Neural progenitor cell (in vitro differentiated cells): ENCODE data around the gene NTM. TPM values are rescaled to one million over a fixed set of nuclear protein-coding genes. Genes with fewer than 3 reads are reported as not detected.

Source experiments
- DNase-seq: peaks from one replicate; pipeline ENCODE4 v3.0.0-alpha.2; 2016; ENCODE audit warnings: low spot score
- H2AFZ ChIP-seq: fragments of 200-600 bp; sonication (generic); replicated peaks from 2 replicates; pipeline ENCODE4 v1.6.1; 2016; ENCODE audit warnings: antibody characterized with exemption
- H3F3A ChIP-seq: fragments of 200-600 bp; sonication (generic); 2 replicates; pipeline ENCODE4 v1.6.1; 2016; ENCODE audit warnings: antibody characterized with exemption, low read depth
- H3K27ac ChIP-seq: fragments of 200-600 bp; sonication (generic); 2 replicates; pipeline ENCODE4 v1.5.1; 2016; ENCODE audit warnings: mild to moderate bottlenecking
- H3K27me3 ChIP-seq: fragments of 200-600 bp; sonication (generic); 2 replicates; pipeline ENCODE4 v1.6.1; 2016; ENCODE audit warnings: mild to moderate bottlenecking, moderate library complexity
- H3K36me3 ChIP-seq: fragments of 200-600 bp; sonication (generic); 2 replicates; pipeline ENCODE4 v1.5.1; 2016
- H3K4me1 ChIP-seq: fragments of 200-600 bp; sonication (generic); 2 replicates; pipeline ENCODE4 v1.6.1; 2016; ENCODE audit warnings: mixed run types
- H3K4me2 ChIP-seq: fragments of 200-600 bp; sonication (generic); 2 replicates; pipeline ENCODE4 v1.6.1; 2016
- H3K4me3 ChIP-seq: fragments of 200-600 bp; sonication (generic); 2 replicates; pipeline ENCODE4 v1.5.1; 2016
- H3K79me2 ChIP-seq: fragments of 200-600 bp; sonication (generic); 2 replicates; pipeline ENCODE4 v1.6.1; 2016; ENCODE audit warnings: low read depth
- H3K9ac ChIP-seq: fragments of 200-600 bp; sonication (generic); 2 replicates; pipeline ENCODE4 v1.6.1; 2016
- H3K9me3 ChIP-seq: fragments of 200-600 bp; sonication (generic); 2 replicates; pipeline ENCODE4 v1.5.1; 2016; ENCODE audit warnings: low read depth
- H4K20me1 ChIP-seq: fragments of 200-600 bp; sonication (generic); 2 replicates; pipeline ENCODE4 v1.6.1; 2016; ENCODE audit warnings: low read depth
- H3K27ac Mint-ChIP-seq: 3 replicates; pipeline ENCODE4 v1.8.0; 2021; ENCODE audit warnings: mixed read lengths
- H3K27me3 Mint-ChIP-seq: 2 replicates; pipeline ENCODE4 v1.8.0; 2022; ENCODE audit warnings: low read depth, mild to moderate bottlenecking, inconsistent platforms, moderate library complexity, mixed read lengths; ENCODE audit not compliant: insufficient read depth
- H3K36me3 Mint-ChIP-seq: 3 replicates; pipeline ENCODE4 v1.8.0; 2021; ENCODE audit warnings: mixed read lengths
- H3K4me1 Mint-ChIP-seq: 3 replicates; pipeline ENCODE4 v1.8.0; 2021; ENCODE audit warnings: mixed read lengths
- H3K4me3 Mint-ChIP-seq: 3 replicates; pipeline ENCODE4 v1.8.0; 2021; ENCODE audit warnings: mild to moderate bottlenecking, moderate library complexity, mixed read lengths
- H3K9me3 Mint-ChIP-seq: 3 replicates; pipeline ENCODE4 v1.8.0; 2020; ENCODE audit warnings: mixed read lengths
- EZH2 ChIP-seq: fragments of 200-600 bp; sonication (generic); IDR thresholded peaks from 2 replicates; pipeline ENCODE4 v1.6.1; 2017; ENCODE audit warnings: antibody characterized with exemption, mild to moderate bottlenecking, moderate library complexity
- EZH2phosphoT487 ChIP-seq: fragments of 200-600 bp; sonication (generic); IDR thresholded peaks from 2 replicates; pipeline ENCODE4 v1.6.1; 2017; ENCODE audit warnings: antibody characterized with exemption
- total RNA-seq: library from RNA; depleted of rRNA; stranded (reverse); fragments of >200 nt; gene quantifications from 2 replicates; pipeline ENCODE4 v1.2.3, GENCODE V29; 2015; ENCODE audit warnings: low replicate concordance
- TF ChIP-seq, protein P1 (sequence below): fragments of 200-600 bp; sonication (generic); IDR thresholded peaks from 2 replicates; pipeline ENCODE4 v1.5.1; 2017; ENCODE audit warnings: antibody characterized with exemption, mild to moderate bottlenecking

Gene NTM
- total RNA-seq, 1 donor from 2014 or later = 4.3 TPM

DNA sequence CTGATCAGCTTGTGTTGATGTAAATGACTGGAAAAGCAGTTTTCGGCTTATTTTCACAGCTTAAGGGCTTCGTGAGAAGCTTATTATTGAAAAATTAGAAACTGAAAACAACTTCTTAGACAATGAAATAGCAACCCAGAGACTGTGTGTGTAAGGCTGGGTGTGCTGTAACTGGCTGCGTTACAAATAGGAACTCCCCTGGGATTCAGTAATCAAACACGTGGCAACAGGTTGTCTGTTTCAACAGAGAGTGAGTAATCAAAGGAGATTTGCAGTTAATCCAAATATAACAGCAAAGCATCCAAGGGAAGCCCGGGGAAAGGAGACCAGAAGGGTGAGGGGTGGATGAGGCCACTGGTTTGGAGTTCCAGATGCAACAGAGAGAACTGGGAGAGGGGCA is 19.2 kb downstream of the NTM start:
- Histone ChIP-seq H3F3A (peaks cover 9% of the 10 kb centered on the region), H3K36me3 (no peaks in the 10 kb centered on the region), H3K79me2 (no peaks in the 10 kb centered on the region), H3K4me2 (no peak overlapping the region), H3K9me3 (no peaks in the 10 kb centered on the region), H3K27me3 (no peaks in the 10 kb centered on the region), H3K4me3 (no peak overlapping the region), H2AFZ (no peak overlapping the region), H3K9ac (no peak overlapping the region), H3K27ac (no peak overlapping the region), H4K20me1 (no peaks in the 10 kb centered on the region), H3K4me1 (peaks cover 10% of the 10 kb centered on the region)
- H3K27ac Mint-ChIP-seq = no peak overlapping the region
- no peaks in the 10 kb centered on the region for H3K36me3 Mint-ChIP-seq
- H3K9me3 Mint-ChIP-seq = peaks cover 2% of the 10 kb centered on the region
- no peak for DNase-seq
- no peak overlapping the region for H3K4me3 Mint-ChIP-seq
- no peak for TF ChIP-seq EZH2
- peaks cover 18% of the 10 kb centered on the region for H3K4me1 Mint-ChIP-seq
- peaks cover 4% of the 10 kb centered on the region for H3K27me3 Mint-ChIP-seq

DNA sequence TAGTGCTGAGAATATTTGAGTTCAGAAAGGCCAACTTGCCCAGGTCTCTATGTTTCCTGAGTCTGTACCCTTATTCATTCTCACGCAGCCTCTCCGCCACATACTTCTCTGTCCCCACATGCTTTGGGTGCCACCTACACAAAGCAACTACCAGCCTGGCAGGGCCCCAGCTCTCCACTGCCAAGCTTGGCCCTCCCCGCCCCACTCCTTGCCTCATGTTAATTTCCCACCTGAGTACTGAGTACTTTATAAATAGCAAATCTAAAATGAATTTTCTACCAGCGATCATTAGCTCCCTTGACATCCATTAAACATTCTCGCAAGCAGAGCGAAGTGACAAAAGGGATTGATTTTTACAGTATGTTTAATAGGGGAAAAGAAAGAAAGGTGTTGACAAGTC is 20.8 kb downstream of the NTM start:
- Histone ChIP-seq H4K20me1 (no peaks in the 10 kb centered on the region), H3F3A (peaks cover 9% of the 10 kb centered on the region), H3K27ac (no peak overlapping the region), H3K27me3 (no peaks in the 10 kb centered on the region), H3K79me2 (no peaks in the 10 kb centered on the region), H3K4me2 (no peak overlapping the region), H3K9me3 (no peaks in the 10 kb centered on the region), H3K9ac (no peak overlapping the region), H3K4me1 (peaks cover 10% of the 10 kb centered on the region), H3K36me3 (no peaks in the 10 kb centered on the region), H2AFZ (no peak overlapping the region), H3K4me3 (no peak overlapping the region)
- H3K4me1 Mint-ChIP-seq = peaks cover 23% of the 10 kb centered on the region
- H3K27me3 Mint-ChIP-seq = peaks cover 4% of the 10 kb centered on the region
- TF ChIP-seq EZH2 = no peak
- TF ChIP-seq, protein P1, sequence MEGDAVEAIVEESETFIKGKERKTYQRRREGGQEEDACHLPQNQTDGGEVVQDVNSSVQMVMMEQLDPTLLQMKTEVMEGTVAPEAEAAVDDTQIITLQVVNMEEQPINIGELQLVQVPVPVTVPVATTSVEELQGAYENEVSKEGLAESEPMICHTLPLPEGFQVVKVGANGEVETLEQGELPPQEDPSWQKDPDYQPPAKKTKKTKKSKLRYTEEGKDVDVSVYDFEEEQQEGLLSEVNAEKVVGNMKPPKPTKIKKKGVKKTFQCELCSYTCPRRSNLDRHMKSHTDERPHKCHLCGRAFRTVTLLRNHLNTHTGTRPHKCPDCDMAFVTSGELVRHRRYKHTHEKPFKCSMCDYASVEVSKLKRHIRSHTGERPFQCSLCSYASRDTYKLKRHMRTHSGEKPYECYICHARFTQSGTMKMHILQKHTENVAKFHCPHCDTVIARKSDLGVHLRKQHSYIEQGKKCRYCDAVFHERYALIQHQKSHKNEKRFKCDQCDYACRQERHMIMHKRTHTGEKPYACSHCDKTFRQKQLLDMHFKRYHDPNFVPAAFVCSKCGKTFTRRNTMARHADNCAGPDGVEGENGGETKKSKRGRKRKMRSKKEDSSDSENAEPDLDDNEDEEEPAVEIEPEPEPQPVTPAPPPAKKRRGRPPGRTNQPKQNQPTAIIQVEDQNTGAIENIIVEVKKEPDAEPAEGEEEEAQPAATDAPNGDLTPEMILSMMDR = no peak
- no peak for TF ChIP-seq EZH2phosphoT487
- peaks cover 2% of the 10 kb centered on the region for H3K9me3 Mint-ChIP-seq
- no peaks in the 10 kb centered on the region for H3K36me3 Mint-ChIP-seq
- H3K4me3 Mint-ChIP-seq = no peak overlapping the region
- no peak overlapping the region for H3K27ac Mint-ChIP-seq
- no peak for DNase-seq

DNA sequence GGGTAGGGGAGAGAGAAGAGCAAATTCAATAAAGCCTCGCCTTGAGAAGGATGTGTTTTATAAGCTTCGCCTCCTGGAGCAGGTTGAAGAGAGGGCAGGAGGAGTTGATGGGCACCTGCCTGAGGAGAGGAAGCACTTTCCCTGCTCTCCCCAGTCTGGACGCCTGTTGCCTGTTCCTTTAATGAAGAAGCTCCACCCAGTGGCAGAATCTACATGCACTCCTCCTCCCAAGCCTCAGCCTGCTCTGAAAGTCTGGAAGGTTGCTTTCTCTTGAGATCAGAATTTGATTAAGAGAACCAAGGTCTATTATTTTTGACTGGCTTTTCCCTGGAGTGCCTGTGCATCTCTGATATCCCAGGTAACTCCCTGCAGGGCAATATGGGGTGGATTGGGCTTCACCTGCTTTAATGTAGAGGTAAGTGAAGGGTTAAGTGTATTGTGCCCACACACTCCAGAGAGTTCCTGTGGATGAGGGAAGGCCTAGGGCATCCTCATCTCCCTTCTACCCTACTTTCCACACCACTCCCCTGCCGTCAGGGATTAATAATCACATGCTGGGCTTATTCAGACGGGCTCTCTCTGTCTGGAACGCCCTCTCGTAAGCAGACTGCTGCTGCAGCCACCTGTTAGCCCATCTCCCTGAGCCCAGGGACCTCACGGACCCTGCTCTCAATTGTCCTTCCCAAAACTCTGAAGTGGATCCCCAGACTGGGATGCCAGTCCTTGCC is 22.3 kb downstream of the NTM start:
- Histone ChIP-seq H3K36me3 (no peaks in the 10 kb centered on the region), H3F3A (peaks cover 9% of the 10 kb centered on the region), H3K27me3 (no peaks in the 10 kb centered on the region), H3K4me3 (no peak overlapping the region), H3K4me2 (peak overlapping the region; percentile 45), H4K20me1 (no peaks in the 10 kb centered on the region), H3K9ac (no peak overlapping the region), H3K27ac (no peak overlapping the region), H3K4me1 (peaks cover 10% of the 10 kb centered on the region), H3K79me2 (no peaks in the 10 kb centered on the region), H2AFZ (peak overlapping the region; percentile 80), H3K9me3 (no peaks in the 10 kb centered on the region)
- Mint-ChIP-seq H3K4me3 (no peak overlapping the region), H3K27ac (no peak overlapping the region), H3K27me3 (peaks cover 5% of the 10 kb centered on the region), H3K4me1 (peaks cover 26% of the 10 kb centered on the region), H3K36me3 (no peaks in the 10 kb centered on the region), H3K9me3 (peaks cover 2% of the 10 kb centered on the region)
- DNase-seq = peak; percentile 63
- TF ChIP-seq, protein P1 = peak; percentile 44
- TF ChIP-seq EZH2phosphoT487 = no peak

DNA sequence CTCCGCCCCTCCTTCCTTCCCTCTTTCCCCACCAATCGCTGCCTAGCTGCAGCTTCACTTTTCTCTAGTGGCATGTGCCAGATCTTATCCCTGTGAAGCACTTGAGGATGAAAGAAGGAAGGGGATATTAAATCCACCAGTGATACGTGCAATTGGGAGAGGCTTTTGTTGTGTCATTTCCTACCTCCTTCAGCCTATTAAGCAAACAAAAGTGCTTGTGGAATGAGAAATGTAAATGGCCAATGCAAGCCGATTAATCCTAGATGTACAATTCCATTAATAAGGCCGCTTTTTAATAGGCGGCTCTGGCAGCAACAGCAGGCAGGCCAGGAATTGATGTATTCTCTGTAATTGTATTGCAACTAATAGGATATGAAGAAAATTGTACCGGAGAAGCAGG is 23.3 kb downstream of the NTM start:
- Histone ChIP-seq H3K9me3 (no peaks in the 10 kb centered on the region), H3K4me2 (no peak overlapping the region), H3K4me3 (no peak overlapping the region), H3F3A (peaks cover 9% of the 10 kb centered on the region), H3K79me2 (no peaks in the 10 kb centered on the region), H4K20me1 (no peaks in the 10 kb centered on the region), H3K4me1 (peaks cover 10% of the 10 kb centered on the region), H2AFZ (no peak overlapping the region), H3K9ac (no peak overlapping the region), H3K27ac (no peak overlapping the region), H3K27me3 (no peaks in the 10 kb centered on the region), H3K36me3 (no peaks in the 10 kb centered on the region)
- Mint-ChIP-seq H3K4me1 (peaks cover 28% of the 10 kb centered on the region), H3K27me3 (peaks cover 5% of the 10 kb centered on the region), H3K27ac (no peak overlapping the region), H3K36me3 (no peaks in the 10 kb centered on the region), H3K4me3 (no peak overlapping the region), H3K9me3 (peaks cover 2% of the 10 kb centered on the region)
- TF ChIP-seq EZH2 (no peak), EZH2phosphoT487 (no peak)
- TF ChIP-seq, protein P1 = no peak
- DNase-seq = no peak
